ENCODE data around the gene KAT7. TPM values are rescaled to one million over a fixed set of nuclear protein-coding genes. Genes with fewer than 3 reads are reported as not detected.

The KAT7 gene
- total and polyA plus RNA-seq, 2 experiments from 2014 or later: 31.0 to 187 TPM

- Mint-ChIP-seq H3K36me3 (ENCODE audit: low read depth) (peaks cover 3% of the 10 kb centered on the region; the same call in 2 of the 3 replicates), H3K4me1 (peaks cover 20% of the 10 kb centered on the region), H3K27me3 (ENCODE audit: insufficient read depth, low read depth, poor library complexity) (no peaks in the 10 kb centered on the region), H3K27ac (no peak overlapping the region), H3K9me3 (no peaks in the 10 kb centered on the region), H3K4me3 (no peak overlapping the region)
- DNase-seq (ENCODE audit: low spot score) (peak; percentile 15), ATAC-seq (no peak)
- Histone ChIP-seq H3K36me3 (ENCODE audit: insufficient read depth) (no peaks in the 10 kb centered on the region), H3K79me2 (replicated peaks; ENCODE audit: insufficient read depth) (peaks cover 91% of the 10 kb centered on the region), H3K27me3 (ENCODE audit: insufficient read depth) (no peaks in the 10 kb centered on the region), H3K9me2 (ENCODE audit: insufficient read depth) (no peaks in the 10 kb centered on the region), H3K27ac (ENCODE audit: low read depth) (no peak overlapping the region; the same call in 1 of the 2 replicates), H3K4me2 (peak overlapping the region; percentile 40), H3F3A (replicated peaks; ENCODE audit: low read depth) (no peaks in the 10 kb centered on the region), H3K4me3 (no peak overlapping the region), H4K20me1 (replicated peaks; ENCODE audit: insufficient read depth) (peaks cover 36% of the 10 kb centered on the region), H2AFZ (no peak overlapping the region), H3K4me1 (ENCODE audit: insufficient read depth) (peaks cover 10% of the 10 kb centered on the region)
- TF ChIP-seq POLR2AphosphoS5 (IDR thresholded peaks at IDR 0.05; ENCODE audit: low read depth): no peak
- no peak for TF ChIP-seq CTCF (conservative IDR thresholded peaks at IDR 0.05; ENCODE audit: low read depth in 2 of 2)
- no peak for TF ChIP-seq NANOG (IDR thresholded peaks at IDR 0.05; ENCODE audit: borderline replicate concordance)
- TF ChIP-seq ZNF114 (CRISPR knock-in tag; IDR thresholded peaks at IDR 0.05): no peak
- no peak for TF ChIP-seq ETS1 (IDR thresholded peaks at IDR 0.05)
- no peak for TF ChIP-seq EZH2 (IDR thresholded peaks at IDR 0.05; ENCODE audit: low read depth, unreplicated experiment)
- no peak for TF ChIP-seq STAT1 (IDR thresholded peaks at IDR 0.05; ENCODE audit: unreplicated experiment)
- no peak for TF ChIP-seq CREB1 (CRISPR knock-in tag; IDR thresholded peaks at IDR 0.05; ENCODE audit: low read depth)
Measured at GRCh38 chr17:49746791-49747490, 41.5 kb upstream of the KAT7 start.

GRCh38 chr17:49747632-49748031, 40.8 kb upstream of the KAT7 start:
- Mint-ChIP-seq H3K27me3 (ENCODE audit: insufficient read depth, low read depth, poor library complexity) (no peaks in the 10 kb centered on the region), H3K4me3 (no peak overlapping the region), H3K27ac (no peak overlapping the region), H3K4me1 (peaks cover 26% of the 10 kb centered on the region), H3K36me3 (ENCODE audit: low read depth) (peaks cover 3% of the 10 kb centered on the region; the same call in 2 of the 3 replicates), H3K9me3 (no peaks in the 10 kb centered on the region)
- Histone ChIP-seq H3K4me1 (ENCODE audit: insufficient read depth) (peaks cover 10% of the 10 kb centered on the region), H3K9me2 (ENCODE audit: insufficient read depth) (no peaks in the 10 kb centered on the region), H3F3A (replicated peaks; ENCODE audit: low read depth) (no peaks in the 10 kb centered on the region), H2AFZ (no peak overlapping the region), H3K4me3 (no peak overlapping the region), H4K20me1 (replicated peaks; ENCODE audit: insufficient read depth) (peaks cover 33% of the 10 kb centered on the region), H3K27ac (ENCODE audit: low read depth) (no peak overlapping the region), H3K36me3 (ENCODE audit: insufficient read depth) (no peaks in the 10 kb centered on the region), H3K4me2 (no peak overlapping the region), H3K79me2 (replicated peaks; ENCODE audit: insufficient read depth) (peaks cover 91% of the 10 kb centered on the region), H3K27me3 (ENCODE audit: insufficient read depth) (no peaks in the 10 kb centered on the region)
- no peak for TF ChIP-seq STAT1 (IDR thresholded peaks at IDR 0.05; ENCODE audit: unreplicated experiment)
- no peak for ATAC-seq
- no peak for DNase-seq (ENCODE audit: low spot score)
